GM12891 (cell line): ENCODE results near the gene ZNF787.

Experiments used
- POLR2A ChIP-seq: IDR thresholded peaks from 2 replicates; pipeline ENCODE4 v1.6.1; 2011; ENCODE audit warnings: low read depth, low read length, control low read depth
- POLR2AphosphoS5 ChIP-seq: IDR thresholded peaks from 2 replicates; pipeline ENCODE4 v1.6.1; 2011; ENCODE audit warnings: low read depth, low read length, control low read depth
- TAF1 ChIP-seq: IDR thresholded peaks from 2 replicates; pipeline ENCODE4 v1.6.1; 2011; ENCODE audit warnings: low read depth, low read length, control low read depth

DNA sequence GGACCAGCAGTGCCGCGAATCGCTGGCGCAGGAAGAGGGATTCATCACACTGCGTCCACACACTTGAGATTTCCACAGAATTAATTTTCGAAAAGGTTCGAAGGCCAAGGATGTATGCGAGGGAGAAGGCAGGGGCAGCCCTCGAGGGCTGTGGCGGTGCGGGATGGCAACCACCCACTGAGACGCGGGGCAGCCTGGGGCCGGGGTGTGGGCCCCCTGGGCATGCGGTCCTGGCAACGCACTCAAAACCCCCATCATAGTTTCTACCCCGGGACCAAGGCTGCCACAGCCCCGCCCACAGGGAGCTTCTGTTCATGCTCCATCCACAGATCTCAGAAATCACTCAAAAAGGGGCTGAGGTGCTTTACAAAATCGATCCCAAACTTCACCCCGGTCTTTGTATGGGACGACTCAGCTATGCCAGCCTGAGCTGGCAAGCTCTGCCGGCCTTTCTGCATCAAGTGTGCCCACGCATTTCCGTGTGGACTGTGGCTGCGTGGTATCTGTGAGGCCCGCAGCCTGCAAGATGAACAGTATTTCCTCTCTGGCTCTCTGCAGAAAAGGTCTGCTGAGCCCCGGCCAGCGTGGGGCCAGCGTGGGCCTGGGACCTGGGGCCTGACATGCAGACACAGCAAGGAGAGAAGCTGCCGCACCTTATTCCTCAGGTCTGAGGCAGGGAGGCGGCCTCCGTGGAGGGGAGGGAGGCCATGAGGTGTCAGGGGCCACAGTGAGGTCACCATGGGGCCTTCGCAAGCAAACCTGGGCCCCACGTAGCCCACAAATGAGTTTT, 19.2 kb downstream of the ZNF787 start:
- TF ChIP-seq POLR2AphosphoS5 (no peak), POLR2A (no peak), TAF1 (no peak)
